ENCODE measurements around the gene CNIH4. TPM values are rescaled to one million over a fixed set of nuclear protein-coding genes. Genes with fewer than 3 reads are reported as not detected.
"Not testable (repeated sequence)": the region's sequence is repeated elsewhere in the genome, so short reads cannot be mapped to it uniquely, and the experiment has no call there.

Gene CNIH4
- total RNA-seq, 1 donor from 2014 or later, result 82.5 TPM

- DNase-seq, result not testable (repeated sequence)
Measured at GRCh38 chr1:224349716-224350115, 7.0 kb upstream of the CNIH4 start.

- not testable (repeated sequence) for DNase-seq
Measured at GRCh38 chr1:224352436-224353085, 4.1 kb upstream of the CNIH4 start.

- DNase-seq, result no peak
Measured at GRCh38 chr1:224353975-224354925, 2.4 kb upstream of the CNIH4 start.

- DNase-seq, result peak; percentile 36
Measured at GRCh38 chr1:224357626-224358124, 996 bp downstream of the CNIH4 start.

- DNase-seq, result no peak
Measured at GRCh38 chr1:224358237-224358636, 1.6 kb downstream of the CNIH4 start.

GRCh38 chr1:224359207-224359606 is 2.5 kb downstream of the CNIH4 start:
- DNase-seq, result no peak

GRCh38 chr1:224368409-224368808 is 11.7 kb downstream of the CNIH4 start:
- no peak for DNase-seq

- DNase-seq, result no peak
Measured at GRCh38 chr1:224373008-224373590, 16.4 kb downstream of the CNIH4 start.

GRCh38 chr1:224375059-224375458 is 18.4 kb downstream of the CNIH4 start:
- no peak for DNase-seq

- DNase-seq, result peak; percentile 12
Measured at GRCh38 chr1:224377676-224378006, 21.0 kb downstream of the CNIH4 start.

GRCh38 chr1:224378855-224379631 is 22.4 kb downstream of the CNIH4 start:
- no peak for DNase-seq

- no peak for DNase-seq
Measured at GRCh38 chr1:224380003-224380402, 23.3 kb downstream of the CNIH4 start.

GRCh38 chr1:224381880-224382548 is 25.3 kb downstream of the CNIH4 start:
- DNase-seq, result no peak

GRCh38 chr1:224383218-224383617 is 26.5 kb downstream of the CNIH4 start:
- DNase-seq, result no peak

- no peak for DNase-seq
Measured at GRCh38 chr1:224387302-224387912, 30.7 kb downstream of the CNIH4 start.

- no peak for DNase-seq
Measured at GRCh38 chr1:224387943-224388342, 31.3 kb downstream of the CNIH4 start.

- DNase-seq, result no peak
Measured at GRCh38 chr1:224390517-224390916, 33.8 kb downstream of the CNIH4 start.

- DNase-seq, result no peak
Measured at GRCh38 chr1:224392411-224393249, 36.0 kb downstream of the CNIH4 start.

GRCh38 chr1:224393294-224393693 is 36.6 kb downstream of the CNIH4 start:
- DNase-seq, result no peak

GRCh38 chr1:224399887-224400286 is 43.2 kb downstream of the CNIH4 start:
- DNase-seq, result no peak
